HEK293 (cell line): ENCODE data around the gene HAUS8.

Experiments
- CTCF ChIA-PET: fragments of 350-600 bp; formaldehyde crosslinking; extraction: SDS; loops from one replicate; lab custom pipeline; 2021; ENCODE audit warnings: antibody characterized with exemption; lab: Yijun Ruan, JAX
- POLR2A ChIA-PET: fragments of 300-600 bp; formaldehyde crosslinking; extraction: SDS; loops from one replicate; lab custom pipeline; 2020; ENCODE audit warnings: antibody characterized with exemption, inconsistent platforms; lab: Yijun Ruan, JAX
- H3K27ac ChIP-seq: fragments of 200-500 bp; sonication (Bioruptor generic); 2 replicates; pipeline ENCODE4 v1.5.1; 2014; ENCODE audit warnings: low read depth, low read length, control low read depth, inconsistent platforms; ENCODE audit errors: extremely low read depth
- H3K36me3 ChIP-seq, 2 experiments: fragments of 200-500 bp in 1 of 2; sonication (Bioruptor generic) in 1 of 2; 1 replicate in 1 of 2; 2 replicates in 1 of 2; pipeline ENCODE4 v1.5.1; 2014 to 2017; ENCODE audit warnings: inconsistent platforms in 2 of 2, low read length in 2 of 2; ENCODE audit not compliant: control insufficient read depth in 2 of 2, insufficient read depth in 1 of 2
- H3K4me1 ChIP-seq: fragments of 200-500 bp; sonication (Bioruptor generic); 2 replicates; pipeline ENCODE4 v1.5.1; 2014; ENCODE audit warnings: mild to moderate bottlenecking, low read length, inconsistent platforms; ENCODE audit not compliant: control insufficient read depth, insufficient read depth
- H3K4me3 ChIP-seq: 2 replicates; pipeline ENCODE4 v1.5.1; 2011; ENCODE audit warnings: low read depth, mild to moderate bottlenecking, control low read depth, low read length, moderate library complexity
- H3K9me3 ChIP-seq: fragments of 200-500 bp; sonication (Bioruptor generic); 2 replicates; pipeline ENCODE4 v1.5.1; 2014; ENCODE audit warnings: low read depth, low read length, inconsistent platforms; ENCODE audit not compliant: control insufficient read depth, insufficient read depth
- HOXA7 ChIP-seq: sonication (generic); formaldehyde crosslinking; IDR thresholded peaks from 2 replicates; pipeline ENCODE4 v1.8.1; 2022; ENCODE audit warnings: missing genetic modification reagents, borderline replicate concordance
- IKZF3 ChIP-seq: fragments of 450-650 bp; IDR thresholded peaks from 2 replicates; pipeline ENCODE4 v1.5.0; 2018; ENCODE audit warnings: missing biosample characterization, mild to moderate bottlenecking, missing genetic modification characterization, moderate library complexity
- TRIM28 ChIP-seq: IDR thresholded peaks from 2 replicates; pipeline ENCODE4 v1.6.1; 2011; ENCODE audit warnings: low read length, control low read depth, borderline replicate concordance
- ZBTB1 ChIP-seq: fragments of 450-650 bp; formaldehyde crosslinking; IDR thresholded peaks from 2 replicates; pipeline ENCODE4 v1.5.1; 2016; ENCODE audit warnings: missing biosample characterization, missing genetic modification characterization
- ZBTB48 ChIP-seq: fragments of 450-650 bp; formaldehyde crosslinking; IDR thresholded peaks from 2 replicates; pipeline ENCODE4 v1.5.1; 2016; ENCODE audit warnings: missing biosample characterization, missing genetic modification characterization
- ZFP37 ChIP-seq: fragments of 450-650 bp; formaldehyde crosslinking; IDR thresholded peaks from 2 replicates; pipeline ENCODE4 v1.5.1; 2016; ENCODE audit warnings: missing biosample characterization, missing genetic modification characterization
- ZNF202 ChIP-seq: fragments of 450-650 bp; formaldehyde crosslinking; IDR thresholded peaks from 2 replicates; pipeline ENCODE4 v1.5.1; 2016; ENCODE audit warnings: missing biosample characterization, missing genetic modification characterization, borderline replicate concordance
- ZNF223 ChIP-seq: fragments of 450-650 bp; formaldehyde crosslinking; IDR thresholded peaks from 2 replicates; pipeline ENCODE4 v1.5.1; 2016; ENCODE audit warnings: missing biosample characterization, missing genetic modification characterization
- ZNF266 ChIP-seq: fragments of 450-650 bp; formaldehyde crosslinking; IDR thresholded peaks from 2 replicates; pipeline ENCODE4 v1.5.1; 2016; ENCODE audit warnings: missing biosample characterization, missing genetic modification characterization, low read depth
- ZNF302 ChIP-seq: fragments of 450-650 bp; formaldehyde crosslinking; IDR thresholded peaks from 2 replicates; pipeline ENCODE4 v1.5.1; 2016; ENCODE audit warnings: missing biosample characterization, missing genetic modification characterization, low read depth
- ZNF366 ChIP-seq: fragments of 450-650 bp; formaldehyde crosslinking; conservative IDR thresholded peaks from 2 replicates; pipeline ENCODE4 v1.5.1; 2016; ENCODE audit warnings: missing biosample characterization, missing genetic modification characterization
- ZNF37A ChIP-seq: fragments of 450-650 bp; IDR thresholded peaks from 2 replicates; pipeline ENCODE4 v1.5.1; 2018; ENCODE audit warnings: missing biosample characterization, missing genetic modification characterization
- ZNF391 ChIP-seq: fragments of 450-650 bp; formaldehyde crosslinking; IDR thresholded peaks from 2 replicates; pipeline ENCODE4 v1.5.1; 2016; ENCODE audit warnings: low read depth, missing biosample characterization, missing genetic modification characterization, borderline replicate concordance
- ZNF394 ChIP-seq: fragments of 450-650 bp; formaldehyde crosslinking; IDR thresholded peaks from 2 replicates; pipeline ENCODE4 v1.5.1; 2016; ENCODE audit warnings: missing biosample characterization, missing genetic modification characterization, mild to moderate bottlenecking, moderate library complexity, borderline replicate concordance
- ZNF48 ChIP-seq: fragments of 450-650 bp; formaldehyde crosslinking; IDR thresholded peaks from 2 replicates; pipeline ENCODE4 v1.5.1; 2016; ENCODE audit warnings: missing biosample characterization, missing genetic modification characterization
- ZNF623 ChIP-seq: fragments of 450-650 bp; formaldehyde crosslinking; IDR thresholded peaks from 2 replicates; pipeline ENCODE4 v1.5.1; 2016; ENCODE audit warnings: missing biosample characterization, missing genetic modification characterization
- ZNF626 ChIP-seq: fragments of 450-650 bp; sonication (Bioruptor Pico); formaldehyde crosslinking; IDR thresholded peaks from 2 replicates; pipeline ENCODE4 v1.5.1; 2018; ENCODE audit warnings: missing biosample characterization, missing genetic modification characterization, inconsistent platforms
- ZNF670 ChIP-seq: fragments of 450-650 bp; formaldehyde crosslinking; IDR thresholded peaks from 2 replicates; pipeline ENCODE4 v1.5.1; 2016; ENCODE audit warnings: missing biosample characterization, missing genetic modification characterization, low read depth
- ZNF677 ChIP-seq: fragments of 450-650 bp; IDR thresholded peaks from 2 replicates; pipeline ENCODE4 v1.5.0; 2018; ENCODE audit warnings: missing biosample characterization, mild to moderate bottlenecking, missing genetic modification characterization, moderate library complexity
- ZNF76 ChIP-seq: fragments of 450-650 bp; formaldehyde crosslinking; IDR thresholded peaks from 2 replicates; pipeline ENCODE4; 2016; ENCODE audit warnings: low read depth, missing biosample characterization, missing genetic modification characterization, borderline replicate concordance
- ZNF785 ChIP-seq: fragments of 450-650 bp; formaldehyde crosslinking; IDR thresholded peaks from 2 replicates; pipeline ENCODE4 v1.5.1; 2016; ENCODE audit warnings: missing biosample characterization, missing genetic modification characterization
- ZNF792 ChIP-seq: fragments of 450-650 bp; formaldehyde crosslinking; IDR thresholded peaks from 2 replicates; pipeline ENCODE4 v1.5.1; 2016; ENCODE audit warnings: missing biosample characterization, missing genetic modification characterization
- ZSCAN30 ChIP-seq: fragments of 450-650 bp; IDR thresholded peaks from 2 replicates; pipeline ENCODE4 v1.5.1; 2018; ENCODE audit warnings: missing biosample characterization, mild to moderate bottlenecking, missing genetic modification characterization, moderate library complexity
- TF ChIP-seq, protein P1 (sequence below): fragments of 450-650 bp; formaldehyde crosslinking; IDR thresholded peaks from 2 replicates; pipeline ENCODE4 v1.5.1; 2016; ENCODE audit warnings: missing biosample characterization, missing genetic modification characterization, low read depth
- TF ChIP-seq, protein P2 (sequence below): fragments of 450-650 bp; formaldehyde crosslinking; IDR thresholded peaks from 2 replicates; pipeline ENCODE4 v1.5.1; 2016; ENCODE audit warnings: missing biosample characterization, missing genetic modification characterization, borderline replicate concordance
- TF ChIP-seq, protein P3 (sequence below): fragments of 450-650 bp; formaldehyde crosslinking; IDR thresholded peaks from 2 replicates; pipeline ENCODE4 v1.5.1; 2016; ENCODE audit warnings: missing biosample characterization, missing genetic modification characterization
- TF ChIP-seq, protein P4 (sequence below): fragments of 450-650 bp; formaldehyde crosslinking; IDR thresholded peaks from 2 replicates; pipeline ENCODE4 v1.5.1; 2016; ENCODE audit warnings: missing biosample characterization, missing genetic modification characterization

Gene HAUS8

DNA sequence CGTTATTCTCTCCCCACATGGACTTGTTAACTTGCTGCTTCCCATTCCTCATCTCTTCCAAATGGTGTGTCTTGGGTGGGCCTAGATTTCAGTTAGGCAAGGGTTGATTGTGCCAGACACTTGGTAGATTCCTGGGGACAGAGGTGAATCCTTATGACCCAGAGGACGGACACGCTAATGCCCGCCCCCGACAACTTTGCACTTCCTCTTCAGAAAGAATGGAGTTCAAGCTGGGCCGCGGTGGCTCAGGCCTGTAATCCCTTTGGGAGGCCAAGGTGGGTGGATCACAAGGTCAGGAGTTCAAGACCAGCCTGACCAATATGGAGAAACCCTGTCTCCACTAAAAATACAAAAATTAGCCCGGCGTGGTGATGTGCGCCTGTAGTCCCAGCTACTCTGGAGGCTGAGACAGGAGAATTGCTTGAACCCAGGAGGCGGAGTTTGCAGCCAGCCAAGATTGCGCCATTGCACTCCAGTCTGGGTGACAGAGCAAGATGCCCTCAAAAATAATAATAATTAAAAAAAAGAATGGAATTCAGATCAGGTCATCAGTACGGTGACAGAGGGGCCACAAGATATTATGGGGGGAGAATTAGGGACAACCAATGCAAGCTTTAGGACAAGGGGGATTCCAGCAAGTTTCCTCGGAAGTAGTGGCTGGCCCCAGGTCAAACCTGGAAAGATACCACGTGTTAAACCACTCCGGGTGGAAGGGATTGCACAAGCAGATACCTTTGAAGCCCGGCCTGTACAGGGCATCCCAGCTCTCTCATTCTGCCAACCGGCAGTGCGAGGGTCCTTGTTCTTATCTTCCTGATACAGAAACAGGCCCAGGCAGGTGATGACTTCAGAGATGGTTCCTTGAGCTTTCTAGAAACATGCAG lies 3.0 kb upstream of the HAUS8 start (continued):
- TF ChIP-seq, protein P1, sequence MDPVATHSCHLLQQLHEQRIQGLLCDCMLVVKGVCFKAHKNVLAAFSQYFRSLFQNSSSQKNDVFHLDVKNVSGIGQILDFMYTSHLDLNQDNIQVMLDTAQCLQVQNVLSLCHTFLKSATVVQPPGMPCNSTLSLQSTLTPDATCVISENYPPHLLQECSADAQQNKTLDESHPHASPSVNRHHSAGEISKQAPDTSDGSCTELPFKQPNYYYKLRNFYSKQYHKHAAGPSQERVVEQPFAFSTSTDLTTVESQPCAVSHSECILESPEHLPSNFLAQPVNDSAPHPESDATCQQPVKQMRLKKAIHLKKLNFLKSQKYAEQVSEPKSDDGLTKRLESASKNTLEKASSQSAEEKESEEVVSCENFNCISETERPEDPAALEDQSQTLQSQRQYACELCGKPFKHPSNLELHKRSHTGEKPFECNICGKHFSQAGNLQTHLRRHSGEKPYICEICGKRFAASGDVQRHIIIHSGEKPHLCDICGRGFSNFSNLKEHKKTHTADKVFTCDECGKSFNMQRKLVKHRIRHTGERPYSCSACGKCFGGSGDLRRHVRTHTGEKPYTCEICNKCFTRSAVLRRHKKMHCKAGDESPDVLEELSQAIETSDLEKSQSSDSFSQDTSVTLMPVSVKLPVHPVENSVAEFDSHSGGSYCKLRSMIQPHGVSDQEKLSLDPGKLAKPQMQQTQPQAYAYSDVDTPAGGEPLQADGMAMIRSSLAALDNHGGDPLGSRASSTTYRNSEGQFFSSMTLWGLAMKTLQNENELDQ (tag by site-specific recombination) = no peak
- TF ChIP-seq, protein P2, sequence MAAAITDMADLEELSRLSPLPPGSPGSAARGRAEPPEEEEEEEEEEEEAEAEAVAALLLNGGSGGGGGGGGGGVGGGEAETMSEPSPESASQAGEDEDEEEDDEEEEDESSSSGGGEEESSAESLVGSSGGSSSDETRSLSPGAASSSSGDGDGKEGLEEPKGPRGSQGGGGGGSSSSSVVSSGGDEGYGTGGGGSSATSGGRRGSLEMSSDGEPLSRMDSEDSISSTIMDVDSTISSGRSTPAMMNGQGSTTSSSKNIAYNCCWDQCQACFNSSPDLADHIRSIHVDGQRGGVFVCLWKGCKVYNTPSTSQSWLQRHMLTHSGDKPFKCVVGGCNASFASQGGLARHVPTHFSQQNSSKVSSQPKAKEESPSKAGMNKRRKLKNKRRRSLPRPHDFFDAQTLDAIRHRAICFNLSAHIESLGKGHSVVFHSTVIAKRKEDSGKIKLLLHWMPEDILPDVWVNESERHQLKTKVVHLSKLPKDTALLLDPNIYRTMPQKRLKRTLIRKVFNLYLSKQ (tag by site-specific recombination) = no peak
- TF ChIP-seq, protein P3, sequence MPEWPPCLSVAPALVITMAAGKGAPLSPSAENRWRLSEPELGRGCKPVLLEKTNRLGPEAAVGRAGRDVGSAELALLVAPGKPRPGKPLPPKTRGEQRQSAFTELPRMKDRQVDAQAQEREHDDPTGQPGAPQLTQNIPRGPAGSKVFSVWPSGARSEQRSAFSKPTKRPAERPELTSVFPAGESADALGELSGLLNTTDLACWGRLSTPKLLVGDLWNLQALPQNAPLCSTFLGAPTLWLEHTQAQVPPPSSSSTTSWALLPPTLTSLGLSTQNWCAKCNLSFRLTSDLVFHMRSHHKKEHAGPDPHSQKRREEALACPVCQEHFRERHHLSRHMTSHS (tag by site-specific recombination) = no peak
- TF ChIP-seq ZNF37A (tag by site-specific recombination) = no peak
- TF ChIP-seq ZNF48 = no peak
- no peak for TF ChIP-seq ZNF266 (tag by site-specific recombination)
- TF ChIP-seq ZNF670 (tag by site-specific recombination) = no peak
- TF ChIP-seq, all 188 proteins: peak for 0

DNA sequence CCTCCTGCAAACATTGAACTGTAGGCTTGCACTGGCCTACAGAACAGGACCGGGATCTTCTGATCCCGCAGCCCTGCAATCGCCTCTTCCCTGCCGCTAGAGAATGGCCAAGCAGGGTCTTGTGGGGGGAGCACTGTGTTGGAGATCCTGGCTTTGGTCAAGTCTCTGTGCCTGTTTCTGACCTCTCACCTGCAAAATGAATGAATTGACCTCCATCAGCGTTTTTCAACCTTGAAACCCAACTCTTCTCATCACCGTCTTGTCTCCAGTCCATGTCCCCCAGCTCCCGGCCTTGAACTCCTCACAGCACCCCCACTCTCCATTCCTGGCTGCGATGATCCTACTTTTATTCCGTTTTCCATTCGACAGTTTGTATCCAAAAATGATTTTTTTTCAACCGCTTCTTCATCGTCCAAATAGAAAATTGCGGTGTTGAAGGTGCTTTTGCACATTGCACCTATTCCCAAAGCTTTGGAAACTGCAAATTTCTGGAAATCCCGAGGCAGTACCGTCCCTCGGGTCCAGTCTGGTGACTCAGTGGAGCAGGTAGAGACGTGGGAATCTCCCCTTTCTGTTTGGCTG lies 2.3 kb upstream of the HAUS8 start:
- no peaks in the 10 kb centered on the region for H3K9me3 ChIP-seq
- no peak overlapping the region for H3K27ac ChIP-seq
- ChIA-PET POLR2A (no interaction called here), CTCF (interaction anchor here (0.6 kb wide), 1 partner anchor 112 kb away, joined by 4 read pairs; no protein-coding TSS in a partner anchor)
- no peak overlapping the region for H3K4me3 ChIP-seq
- TF ChIP-seq ZNF792 (tag by site-specific recombination) (no peak), ZNF223 (tag by site-specific recombination) (no peak), ZNF366 (tag by site-specific recombination) (no peak), HOXA7 (CRISPR knock-in tag) (no peak), ZNF394 (tag by site-specific recombination) (no peak), ZBTB48 (tag by site-specific recombination) (no peak), ZNF202 (no peak), ZNF391 (tag by site-specific recombination) (no peak), ZSCAN30 (tag by site-specific recombination) (no peak), ZNF626 (tag by site-specific recombination) (no peak), ZNF302 (tag by site-specific recombination) (no peak), ZNF785 (tag by site-specific recombination) (no peak), ZBTB1 (tag by site-specific recombination) (no peak), IKZF3 (no peak), ZNF76 (tag by site-specific recombination) (no peak), ZNF623 (tag by site-specific recombination) (no peak), ZFP37 (tag by site-specific recombination) (no peak), TRIM28 (no peak), ZNF677 (tag by site-specific recombination) (no peak)
- TF ChIP-seq, protein P4, sequence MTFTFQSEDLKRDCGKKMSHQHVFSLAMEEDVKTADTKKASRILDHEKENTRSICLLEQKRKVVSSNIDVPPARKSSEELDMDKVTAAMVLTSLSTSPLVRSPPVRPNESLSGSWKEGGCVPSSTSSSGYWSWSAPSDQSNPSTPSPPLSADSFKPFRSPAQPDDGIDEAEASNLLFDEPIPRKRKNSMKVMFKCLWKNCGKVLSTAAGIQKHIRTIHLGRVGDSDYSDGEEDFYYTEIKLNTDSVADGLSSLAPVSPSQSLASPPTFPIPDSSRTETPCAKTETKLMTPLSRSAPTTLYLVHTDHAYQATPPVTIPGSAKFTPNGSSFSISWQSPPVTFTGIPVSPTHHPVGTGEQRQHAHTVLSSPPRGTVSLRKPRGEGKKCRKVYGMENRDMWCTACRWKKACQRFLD (tag by site-specific recombination) = no peak
- peaks cover 8% of the 10 kb centered on the region for H3K4me1 ChIP-seq
- H3K36me3 ChIP-seq = peaks cover 3 to 11% of the 10 kb centered on the region in 2 experiments; a peak in 2 of 3 replicates
